Activated CD8-positive, alpha-beta T cell treated with anti-CD3 and anti-CD28 coated beads for 36 hours (primary cell): ENCODE results near the gene GNA12. TPM values are rescaled to one million over a fixed set of nuclear protein-coding genes. Genes with fewer than 3 reads are reported as not detected.
A peak's percentile ranks its signal among the peaks of the same experiment; 100 is the strongest.

Source experiments
- ATAC-seq: fragments of 200-7000 bp; cut with Tn5 transposase; one replicate; pipeline ENCODE4 v1.10.0; 2021; ENCODE audit warnings: mild to moderate bottlenecking, moderate library complexity
- CTCF ChIA-PET: fragments of 350-600 bp; sonication (Branson Sonifier 250); formaldehyde crosslinking; loops from one replicate; lab custom pipeline; 2021; ENCODE audit warnings: antibody characterized with exemption; lab: Charles Lee
- POLR2A ChIA-PET: fragments of 350-600 bp; sonication (Branson Sonifier 250); formaldehyde crosslinking; loops from one replicate; lab custom pipeline; 2021; ENCODE audit warnings: antibody characterized with exemption; lab: Charles Lee
- DNase-seq: peaks from one replicate; pipeline ENCODE4 v3.0.0-alpha.2; 2020
- H3K27ac Mint-ChIP-seq: one replicate; pipeline ENCODE4 v1.8.0; 2021; ENCODE audit warnings: mild to moderate bottlenecking, mixed read lengths
- H3K27me3 Mint-ChIP-seq: one replicate; pipeline ENCODE4 v1.8.0; 2021; ENCODE audit warnings: mixed read lengths
- H3K36me3 Mint-ChIP-seq: one replicate; pipeline ENCODE4 v1.8.0; 2021; ENCODE audit warnings: low read depth, mixed read lengths
- H3K4me1 Mint-ChIP-seq: one replicate; pipeline ENCODE4 v1.8.0; 2021; ENCODE audit warnings: low read depth, mixed read lengths
- H3K4me3 Mint-ChIP-seq: one replicate; pipeline ENCODE4 v1.8.0; 2021; ENCODE audit warnings: mild to moderate bottlenecking, moderate library complexity, mixed read lengths
- H3K9me3 Mint-ChIP-seq: one replicate; pipeline ENCODE4 v1.8.0; 2021; ENCODE audit warnings: mixed read lengths
- CTCF ChIP-seq: fragments of 200-600 bp; IDR thresholded peaks from one replicate; pipeline ENCODE4 v1.8.0; 2022; ENCODE audit warnings: antibody characterized with exemption, mild to moderate bottlenecking
- intact Hi-C: fragments of 100-400 bp; cut with micrococcal nuclease; formaldehyde crosslinking; loops from one replicate; pipeline ENCODE4 v1.10.0; 2022
- total RNA-seq, 2 experiments: library from RNA; stranded (reverse); gene quantifications; one replicate each; pipeline ENCODE4 v1.2.3, GENCODE V29; 2021

Gene GNA12
- total RNA-seq, 2 experiments from 2014 or later: 21.0 to 21.1 TPM

GRCh38 chr7:2757361-2757903 is 86.7 kb downstream of the GNA12 start:
- intact Hi-C loops: no loop called here
- H3K36me3 Mint-ChIP-seq: peaks cover 26% of the 10 kb centered on the region
- DNase-seq: no peak
- peaks cover 43% of the 10 kb centered on the region for H3K4me1 Mint-ChIP-seq
- H3K27me3 Mint-ChIP-seq: no peaks in the 10 kb centered on the region
- ChIA-PET POLR2A (interaction anchor here (0.6 to 2.4 kb wide), 15 partner anchors 12 to 137 kb away, joined by 3 to 13 read pairs (median 3); no protein-coding TSS in a partner anchor), CTCF (interaction anchor here (0.7 to 4.1 kb wide), 10 partner anchors 21 to 288 kb away, joined by 3 to 21 read pairs (median 4); no protein-coding TSS in a partner anchor)
- H3K27ac Mint-ChIP-seq: peak overlapping the region; percentile 98
- TF ChIP-seq CTCF: no peak
- H3K4me3 Mint-ChIP-seq: peak overlapping the region; percentile 67
- ATAC-seq: peak; percentile 3
- peaks cover 3% of the 10 kb centered on the region for H3K9me3 Mint-ChIP-seq

GRCh38 chr7:2755531-2755930 is 88.6 kb downstream of the GNA12 start:
- intact Hi-C loops: no loop called here
- TF ChIP-seq CTCF: no peak
- H3K36me3 Mint-ChIP-seq: peaks cover 25% of the 10 kb centered on the region
- H3K4me1 Mint-ChIP-seq: peaks cover 38% of the 10 kb centered on the region
- DNase-seq (no peak), ATAC-seq (no peak)
- peaks cover 3% of the 10 kb centered on the region for H3K9me3 Mint-ChIP-seq
- CTCF ChIA-PET: interaction anchor here (0.7 kb wide), 1 partner anchor 45 kb away, joined by 4 read pairs; no protein-coding TSS in a partner anchor
- H3K27ac Mint-ChIP-seq: no peak overlapping the region
- POLR2A ChIA-PET: no interaction called here
- H3K4me3 Mint-ChIP-seq: no peak overlapping the region
- H3K27me3 Mint-ChIP-seq: no peaks in the 10 kb centered on the region

GRCh38 chr7:2754912-2755311 is 89.2 kb downstream of the GNA12 start:
- Mint-ChIP-seq H3K4me3 (no peak overlapping the region), H3K9me3 (peaks cover 3% of the 10 kb centered on the region), H3K27me3 (no peaks in the 10 kb centered on the region), H3K4me1 (peaks cover 32% of the 10 kb centered on the region), H3K27ac (no peak overlapping the region), H3K36me3 (peaks cover 23% of the 10 kb centered on the region)
- no peak for DNase-seq
- intact Hi-C loops: no loop called here
- TF ChIP-seq CTCF: no peak
- no peak for ATAC-seq
- CTCF ChIA-PET: interaction anchor here (0.8 kb wide), 1 partner anchor 84 kb away, joined by 4 read pairs; no protein-coding TSS in a partner anchor
- POLR2A ChIA-PET: interaction anchor here (0.6 to 1.0 kb wide), 2 partner anchors 20 to 27 kb away, joined by 3 read pairs; no protein-coding TSS in a partner anchor

- no peak overlapping the region for H3K4me3 Mint-ChIP-seq
- ChIA-PET CTCF (interaction anchor here (0.8 kb wide), 2 partner anchors 33 to 83 kb away, joined by 3 to 4 read pairs; no protein-coding TSS in a partner anchor), POLR2A (interaction anchor here (1.0 kb wide), 1 partner anchor 19 kb away, joined by 3 read pairs; no protein-coding TSS in a partner anchor)
- DNase-seq (no peak), ATAC-seq (no peak)
- H3K27me3 Mint-ChIP-seq: no peaks in the 10 kb centered on the region
- H3K9me3 Mint-ChIP-seq: peaks cover 3% of the 10 kb centered on the region
- intact Hi-C loops: no loop called here
- TF ChIP-seq CTCF: no peak
- peaks cover 21% of the 10 kb centered on the region for H3K36me3 Mint-ChIP-seq
- H3K27ac Mint-ChIP-seq: no peak overlapping the region
- peaks cover 24% of the 10 kb centered on the region for H3K4me1 Mint-ChIP-seq
Measured at GRCh38 chr7:2754086-2754485, 90.0 kb downstream of the GNA12 start.

GRCh38 chr7:2753148-2753547 is 91.0 kb downstream of the GNA12 start:
- intact Hi-C loops: no loop called here
- peaks cover 17% of the 10 kb centered on the region for H3K36me3 Mint-ChIP-seq
- ATAC-seq (no peak), DNase-seq (no peak)
- H3K9me3 Mint-ChIP-seq: no peaks in the 10 kb centered on the region
- ChIA-PET POLR2A (no interaction called here), CTCF (no interaction called here)
- TF ChIP-seq CTCF: no peak
- H3K27ac Mint-ChIP-seq: no peak overlapping the region
- no peaks in the 10 kb centered on the region for H3K27me3 Mint-ChIP-seq
- H3K4me1 Mint-ChIP-seq: peaks cover 16% of the 10 kb centered on the region
- no peak overlapping the region for H3K4me3 Mint-ChIP-seq
